ENCODE results near the gene ZNF69. TPM values are rescaled to one million over a fixed set of nuclear protein-coding genes. Genes with fewer than 3 reads are reported as not detected.

The ZNF69 gene
- total and polyA plus RNA-seq, 2 of the 13 experiments (the other 11 are each of a cell fraction or from before 2014, with no cell fraction given), result 9.6 to 21.0 TPM

- TF ChIP-seq ZBTB4 (CRISPR knock-in tag; IDR thresholded peaks at IDR 0.05; ENCODE audit: borderline replicate concordance) (no peak), ZNF7 (CRISPR knock-in tag; IDR thresholded peaks at IDR 0.05) (no peak), ZNF609 (CRISPR knock-in tag; IDR thresholded peaks at IDR 0.05; ENCODE audit: borderline replicate concordance) (peak; percentile 14; the same call in 1 of the 2 replicates), CBX2 (IDR thresholded peaks at IDR 0.05; ENCODE audit: low read depth, low read length) (no peak), CBX2 (CRISPR knock-in tag; IDR thresholded peaks at IDR 0.05; ENCODE audit: low read depth) (no peak), RELA (CRISPR knock-in tag; IDR thresholded peaks at IDR 0.05) (no peak), ZNF235 (CRISPR knock-in tag; IDR thresholded peaks at IDR 0.05; ENCODE audit: borderline replicate concordance) (0 out of 2 replicates have a peak, but pooled peaks have one; percentile 37), ZNF230 (CRISPR knock-in tag; IDR thresholded peaks at IDR 0.05) (no peak), KMT2B (CRISPR knock-in tag; IDR thresholded peaks at IDR 0.05) (peak; percentile 37; the same call in 1 of the 2 replicates), ZBTB1 (CRISPR knock-in tag; IDR thresholded peaks at IDR 0.05; ENCODE audit: borderline replicate concordance) (no peak; the same call in 1 of the 2 replicates), RBAK (CRISPR knock-in tag; IDR thresholded peaks at IDR 0.05) (no peak), CHD4 (IDR thresholded peaks at IDR 0.05; ENCODE audit: borderline replicate concordance, low read length) (no peak), ZNF138 (CRISPR knock-in tag; IDR thresholded peaks at IDR 0.05; ENCODE audit: low read depth) (no peak), E2F5 (CRISPR knock-in tag; conservative IDR thresholded peaks at IDR 0.05) (0 out of 2 replicates have a peak, but pooled peaks have one; percentile 13), ZNF674 (CRISPR knock-in tag; IDR thresholded peaks at IDR 0.05; ENCODE audit: low read depth) (no peak), POGZ (CRISPR knock-in tag; IDR thresholded peaks at IDR 0.05) (peak; percentile 51; the same call in 1 of the 2 replicates), ZNF333 (CRISPR knock-in tag; IDR thresholded peaks at IDR 0.05; ENCODE audit: borderline replicate concordance) (0 out of 2 replicates have a peak, but pooled peaks have one; percentile 30), CBX5 (CRISPR knock-in tag; IDR thresholded peaks at IDR 0.05; ENCODE audit: borderline replicate concordance) (no peak)
Observed at GRCh38 chr19:11924886-11925650, 37.5 kb downstream of the ZNF69 start, which contains the start of gene ZNF700 (continued).
